ENCODE measurements around the gene USP21.
"Not testable (repeated sequence)": the region's sequence is repeated elsewhere in the genome, so short reads cannot be mapped to it uniquely, and the experiment has no call there.

USP21 gene, protein sequence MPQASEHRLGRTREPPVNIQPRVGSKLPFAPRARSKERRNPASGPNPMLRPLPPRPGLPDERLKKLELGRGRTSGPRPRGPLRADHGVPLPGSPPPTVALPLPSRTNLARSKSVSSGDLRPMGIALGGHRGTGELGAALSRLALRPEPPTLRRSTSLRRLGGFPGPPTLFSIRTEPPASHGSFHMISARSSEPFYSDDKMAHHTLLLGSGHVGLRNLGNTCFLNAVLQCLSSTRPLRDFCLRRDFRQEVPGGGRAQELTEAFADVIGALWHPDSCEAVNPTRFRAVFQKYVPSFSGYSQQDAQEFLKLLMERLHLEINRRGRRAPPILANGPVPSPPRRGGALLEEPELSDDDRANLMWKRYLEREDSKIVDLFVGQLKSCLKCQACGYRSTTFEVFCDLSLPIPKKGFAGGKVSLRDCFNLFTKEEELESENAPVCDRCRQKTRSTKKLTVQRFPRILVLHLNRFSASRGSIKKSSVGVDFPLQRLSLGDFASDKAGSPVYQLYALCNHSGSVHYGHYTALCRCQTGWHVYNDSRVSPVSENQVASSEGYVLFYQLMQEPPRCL

DNA sequence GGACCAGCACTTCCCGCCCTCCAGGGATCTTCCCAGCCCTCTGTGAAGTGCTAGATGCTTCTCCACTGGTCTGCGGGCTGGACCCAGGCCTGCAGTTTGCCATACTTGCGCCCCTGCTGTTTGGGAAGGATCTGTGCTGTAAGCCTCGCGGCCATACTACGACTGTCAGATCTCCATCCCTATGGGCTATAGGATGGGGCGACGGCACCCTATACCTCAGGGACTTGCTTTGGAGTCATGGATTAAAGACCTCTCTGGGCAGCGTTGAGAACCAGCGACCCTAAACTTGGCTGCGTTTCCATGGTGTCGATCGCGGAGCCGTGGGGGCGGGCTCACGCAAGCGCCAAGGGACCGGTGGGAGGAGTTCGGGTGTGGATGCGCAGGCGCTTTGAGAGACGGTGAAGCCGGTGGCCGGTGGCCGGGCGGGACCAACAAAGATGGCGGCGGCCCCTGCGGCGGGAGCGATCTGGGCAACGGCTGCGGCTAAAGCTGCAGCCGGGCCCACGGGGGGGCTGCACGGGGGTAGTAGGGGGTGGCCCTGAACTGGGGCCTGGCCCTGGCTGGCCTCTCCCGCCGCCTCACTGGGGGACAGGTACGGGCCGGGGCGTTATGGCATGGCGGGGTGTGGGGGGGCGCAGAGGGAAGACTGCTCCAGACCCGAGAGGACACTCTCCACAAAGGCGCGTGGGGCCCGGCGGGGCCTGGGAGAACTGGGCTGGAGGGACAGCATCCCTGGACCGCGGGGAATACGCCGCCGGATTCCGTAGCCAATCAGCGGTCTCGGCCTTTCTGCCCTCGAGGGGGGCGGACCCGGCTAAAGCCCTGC lies at the start of gene USP21:
Gene USP21, plus strand, starts transcription at position 414 of the 826 bp plus-strand sequence. CDS start 1,141 bp downstream, outside the sequence.
- DNase-seq (ENCODE audit: low spot score) = peak; percentile 95

DNA sequence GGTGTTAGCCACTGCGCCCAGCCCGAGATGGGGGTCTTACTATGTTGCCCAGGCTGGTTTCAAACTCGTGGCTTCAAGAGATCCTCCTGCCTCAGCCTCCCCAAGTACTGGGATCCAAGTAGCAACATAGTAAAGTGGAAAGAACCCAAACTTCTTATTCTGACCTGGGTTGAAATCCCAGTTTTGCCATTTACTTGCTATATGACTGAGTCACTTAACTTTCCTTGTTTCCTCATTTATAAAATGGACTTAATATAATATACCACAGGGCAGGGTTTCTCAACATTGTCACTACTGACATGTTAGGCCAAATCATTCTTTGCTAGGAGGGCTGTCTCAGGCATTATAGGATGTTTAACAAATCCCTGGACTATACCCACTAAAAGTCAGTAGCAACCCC lies 48.2 kb upstream of the USP21 start:
- DNase-seq (ENCODE audit: low spot score) = no peak

DNA sequence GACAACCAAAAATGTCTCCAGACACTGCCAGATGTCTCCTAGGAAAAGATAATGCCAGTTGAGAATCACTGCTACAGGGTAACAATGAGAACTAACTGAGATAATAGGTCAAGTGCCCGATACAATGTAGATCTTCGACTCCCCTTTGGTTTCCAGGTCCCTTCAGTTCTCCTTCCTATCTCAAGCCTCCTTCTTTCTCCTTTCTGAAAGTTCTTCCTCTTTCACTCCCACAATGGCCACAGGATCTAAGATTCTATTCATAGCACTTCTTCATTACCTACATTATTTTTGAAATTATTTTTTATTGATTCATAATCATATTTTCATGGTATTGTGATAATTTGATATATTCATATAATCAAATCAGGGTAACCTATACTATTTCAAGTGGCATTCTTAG lies 47.8 kb upstream of the USP21 start:
- DNase-seq (ENCODE audit: low spot score) = no peak

DNA sequence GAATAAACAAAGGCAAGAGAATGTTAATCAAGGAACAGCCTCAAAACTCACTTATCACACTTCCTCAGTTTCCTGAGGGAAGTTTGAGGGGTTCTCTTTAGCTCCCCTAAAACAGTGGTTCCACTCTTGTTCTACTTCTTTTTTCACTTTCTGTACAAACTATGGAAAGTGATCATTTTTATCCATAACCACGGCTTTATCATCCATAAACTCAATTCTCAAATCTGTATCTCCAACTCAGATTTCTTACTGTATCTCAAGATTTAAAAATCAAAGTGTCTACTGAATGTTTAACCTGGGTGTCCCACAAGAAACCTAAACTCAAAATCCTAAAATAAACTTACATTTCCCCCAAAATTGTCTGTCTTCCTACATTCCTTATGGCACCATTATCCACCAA lies 45.4 kb upstream of the USP21 start:
- no peak for DNase-seq (ENCODE audit: low spot score)

DNA sequence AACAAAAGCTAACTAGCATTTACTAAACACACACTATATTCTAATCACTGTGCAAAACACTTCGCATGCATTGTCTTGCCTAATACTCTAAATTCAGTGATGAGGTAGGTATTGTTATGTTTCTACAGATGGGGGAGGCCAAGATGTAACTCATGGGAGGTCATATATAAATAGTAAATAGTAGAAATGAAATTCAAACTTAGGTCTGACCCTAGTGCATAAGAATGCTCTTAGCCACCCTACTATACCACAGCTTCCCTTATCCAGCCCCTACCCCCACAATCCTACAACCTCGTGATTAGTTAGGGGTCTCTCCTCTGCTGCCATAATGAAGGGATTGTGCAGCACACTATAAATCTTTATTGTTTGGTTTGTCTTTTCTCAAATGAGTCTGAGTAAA lies 44.7 kb upstream of the USP21 start:
- no peak for DNase-seq (ENCODE audit: low spot score)

DNA sequence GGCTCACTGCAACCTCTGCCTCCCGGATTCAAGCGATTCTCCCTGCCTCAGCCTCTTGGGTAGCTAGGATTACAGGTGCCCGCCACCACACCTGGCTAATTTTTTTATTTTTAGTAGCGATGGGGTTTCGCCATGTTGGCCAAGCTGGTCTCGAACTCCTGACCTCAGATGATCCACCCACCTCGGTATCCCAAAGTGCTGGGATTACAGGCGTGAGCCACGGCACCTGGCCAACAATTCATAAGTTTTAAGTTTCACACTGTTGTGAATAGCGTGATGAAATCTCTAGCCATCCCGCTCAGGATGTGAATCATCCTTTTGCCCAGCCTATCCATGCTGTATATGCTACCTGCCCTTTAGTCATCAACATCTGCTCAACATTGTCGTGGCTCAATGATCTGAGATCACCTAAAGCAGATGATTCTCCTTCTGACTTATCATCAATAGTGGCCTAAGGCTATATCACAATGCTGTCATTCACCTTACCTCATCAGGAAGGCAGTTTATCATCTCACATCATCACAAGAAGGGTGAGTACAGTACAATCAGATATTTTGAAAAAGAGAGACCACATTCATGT lies 44.1 kb upstream of the USP21 start:
- DNase-seq (ENCODE audit: low spot score) = no peak

DNA sequence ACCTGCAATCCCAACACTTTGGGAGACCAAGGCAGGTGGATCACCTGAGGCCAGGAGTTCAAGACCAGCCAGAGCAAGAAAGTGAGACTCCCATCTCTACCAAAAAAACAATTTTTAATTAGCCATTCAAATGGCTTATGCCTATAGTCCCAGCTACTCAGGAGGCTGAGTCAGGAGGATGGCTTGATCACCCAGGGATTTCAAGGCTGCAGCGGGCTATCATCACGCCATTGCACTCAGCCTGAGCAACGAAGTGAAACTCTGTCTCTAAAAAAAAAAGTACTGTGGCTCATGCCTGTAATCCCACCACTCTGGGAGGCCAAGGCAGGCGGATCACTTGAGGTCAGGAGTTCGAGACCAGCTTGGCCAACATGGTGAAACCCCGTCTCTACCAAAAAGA lies 43.3 kb upstream of the USP21 start:
- DNase-seq (ENCODE audit: low spot score) = not testable (repeated sequence)

DNA sequence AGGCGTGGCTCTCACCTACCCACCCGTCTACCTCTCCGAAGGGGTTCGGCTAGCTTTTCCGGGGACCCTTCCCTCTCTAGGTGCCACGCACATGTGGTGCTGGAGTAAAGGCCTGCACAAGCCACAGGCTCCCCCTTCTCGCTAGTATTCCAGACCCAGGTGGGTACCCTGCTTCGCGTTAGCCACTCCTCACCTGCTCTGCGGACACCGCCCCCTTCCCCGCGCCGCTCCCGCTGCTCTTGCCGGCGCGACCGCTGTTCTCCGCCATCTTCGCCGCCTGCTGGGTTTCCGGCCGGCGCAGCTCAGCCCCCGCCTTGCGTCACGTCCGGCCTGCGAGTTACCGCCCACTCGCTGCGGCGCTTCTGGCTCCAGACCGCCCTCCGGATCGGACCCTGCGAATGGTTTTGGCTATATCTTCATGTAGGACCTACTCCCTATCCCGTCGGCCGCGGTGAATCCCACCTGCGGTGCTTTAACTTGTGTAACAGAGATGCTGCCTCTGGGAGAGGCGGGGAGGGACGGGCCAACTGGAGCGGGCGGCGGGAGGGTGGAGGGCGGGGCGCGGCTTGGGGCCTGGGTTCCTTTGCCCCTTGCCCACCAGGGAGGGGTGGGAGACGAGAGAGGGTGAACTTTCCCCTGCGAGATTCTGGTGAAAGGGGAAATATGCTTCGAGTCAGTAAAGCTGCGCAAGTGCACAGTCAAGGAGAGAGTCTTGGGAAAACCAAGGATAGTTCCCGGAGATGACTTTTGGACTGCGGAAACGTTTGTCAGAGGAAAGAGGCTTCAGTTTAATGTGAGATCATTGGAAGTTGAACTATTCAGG lies 41.3 kb upstream of the USP21 start, which contains the start of the genes NIT1 and PFDN2:
Gene NIT1, plus strand, starts transcription at position 347 of the 823 bp plus-strand sequence. Its CDS starts 72 bp downstream, at position 419.
Gene PFDN2, minus strand, starts transcription at position 279 of the 823 bp plus-strand sequence. Its CDS starts 11 bp downstream, at position 268.
- DNase-seq (ENCODE audit: low spot score) = peak; percentile 88

DNA sequence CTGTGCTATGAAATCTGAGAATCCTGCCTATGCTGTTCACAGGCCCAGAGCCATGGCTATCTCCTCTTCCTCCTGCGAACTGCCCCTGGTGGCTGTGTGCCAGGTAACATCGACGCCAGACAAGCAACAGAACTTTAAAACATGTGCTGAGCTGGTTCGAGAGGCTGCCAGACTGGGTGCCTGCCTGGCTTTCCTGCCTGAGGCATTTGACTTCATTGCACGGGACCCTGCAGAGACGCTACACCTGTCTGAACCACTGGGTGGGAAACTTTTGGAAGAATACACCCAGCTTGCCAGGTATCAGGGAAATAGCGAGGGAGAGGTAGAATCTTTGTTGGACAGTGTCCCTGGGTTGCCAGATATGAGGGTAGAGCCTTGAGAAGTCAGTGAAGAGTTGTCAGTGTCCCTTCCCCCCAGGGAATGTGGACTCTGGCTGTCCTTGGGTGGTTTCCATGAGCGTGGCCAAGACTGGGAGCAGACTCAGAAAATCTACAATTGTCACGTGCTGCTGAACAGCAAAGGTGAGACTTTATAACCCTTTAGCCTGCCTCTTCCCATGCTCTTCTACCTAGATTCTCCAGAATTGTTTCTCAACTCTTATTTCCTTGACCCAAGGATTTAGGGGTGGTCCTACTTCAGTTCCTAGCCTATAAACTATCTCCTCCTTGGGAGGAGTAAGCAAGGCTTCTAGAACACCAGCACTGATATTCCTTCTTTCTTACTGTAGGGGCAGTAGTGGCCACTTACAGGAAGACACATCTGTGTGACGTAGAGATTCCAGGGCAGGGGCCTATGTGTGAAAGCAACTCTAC lies 40.0 kb upstream of the USP21 start:
- DNase-seq (ENCODE audit: low spot score) = peak; percentile 79

DNA sequence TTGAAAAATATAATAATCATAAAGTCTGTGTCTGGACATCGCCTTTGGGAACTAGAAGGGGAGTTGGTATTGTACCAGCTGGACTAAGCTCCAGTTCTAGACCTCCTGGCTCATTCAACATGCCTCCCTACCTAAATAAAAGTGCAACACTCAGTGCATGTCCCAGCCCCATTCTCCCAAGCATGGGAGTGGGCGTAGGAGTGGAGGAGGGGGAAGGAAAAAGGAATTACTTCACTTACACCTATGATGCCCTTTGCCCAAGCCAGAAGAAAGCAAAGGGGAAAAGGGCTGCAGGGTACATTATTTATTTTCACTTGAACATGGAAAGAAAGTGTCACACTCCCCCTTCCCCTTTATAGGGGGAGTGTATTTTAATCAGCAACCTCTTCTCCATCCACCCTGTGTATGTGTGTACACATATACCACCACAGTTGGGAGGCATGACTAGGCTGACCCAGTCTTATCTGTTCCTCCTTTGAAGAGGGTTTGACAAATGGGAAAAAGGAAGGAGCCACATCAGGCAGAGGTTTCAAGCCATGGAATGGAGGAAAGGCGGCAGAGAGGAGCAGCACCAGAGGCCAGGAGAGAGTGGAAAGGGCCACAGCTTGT lies 38.2 kb upstream of the USP21 start:
- DNase-seq (ENCODE audit: low spot score) = no peak

DNA sequence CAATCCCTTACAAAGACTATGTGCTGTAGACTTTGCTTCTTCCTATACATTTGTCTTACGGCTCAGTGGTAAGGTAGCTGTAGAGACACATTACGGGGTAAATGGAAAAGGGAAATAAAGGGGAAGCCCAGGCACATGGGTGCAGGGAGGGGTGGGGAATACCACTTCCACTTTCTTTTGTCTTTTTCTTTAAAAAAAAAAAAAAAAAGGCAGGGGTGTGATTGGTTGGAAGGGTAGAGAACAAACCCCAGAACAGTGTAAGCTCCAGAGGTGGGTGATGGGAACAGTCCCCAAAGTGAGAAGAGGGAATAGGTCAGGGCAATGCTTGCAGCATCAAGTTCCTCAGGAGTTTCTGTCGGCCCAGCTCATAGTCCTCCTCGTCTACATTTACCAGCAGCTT lies 37.5 kb upstream of the USP21 start:
- no peak for DNase-seq (ENCODE audit: low spot score)

DNA sequence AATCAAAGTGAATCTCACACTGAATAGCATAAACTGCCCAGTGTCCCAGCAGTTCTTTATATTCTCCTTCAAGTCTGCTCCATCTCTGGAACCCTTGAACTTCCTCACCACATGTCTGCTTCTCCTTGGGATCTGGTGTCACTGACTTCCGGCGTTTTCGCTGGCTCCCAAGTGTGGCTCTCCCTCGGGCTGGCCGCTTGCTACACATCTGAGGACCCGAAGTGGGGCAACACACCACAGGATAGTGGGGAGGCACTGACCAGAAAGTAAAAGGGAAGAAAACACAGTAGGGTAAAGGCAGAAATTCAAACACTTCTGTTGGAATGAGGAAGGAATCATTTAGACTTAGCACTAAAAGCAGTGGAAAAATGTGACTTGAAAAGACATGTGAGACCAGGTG lies 36.3 kb upstream of the USP21 start:
- no peak for DNase-seq (ENCODE audit: low spot score)

DNA sequence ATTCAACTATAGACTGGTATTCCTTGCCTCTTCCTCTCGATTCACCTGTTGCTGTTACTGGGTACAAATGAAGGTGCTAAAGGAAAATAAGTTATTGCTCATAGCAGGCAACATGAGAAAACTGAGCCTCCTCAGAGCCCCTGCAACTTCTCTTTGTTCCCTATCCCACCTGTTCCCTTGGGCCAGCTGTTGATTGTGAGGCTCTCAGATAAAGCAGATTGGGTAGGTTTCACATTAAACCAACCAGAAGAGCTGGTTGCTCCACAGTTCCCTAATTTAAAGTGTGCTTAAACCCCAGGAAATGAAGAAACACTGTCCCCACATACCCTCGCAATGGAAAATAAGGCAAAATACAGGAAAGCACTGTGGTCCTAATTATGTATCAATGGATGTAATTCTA lies 31.7 kb upstream of the USP21 start:
- DNase-seq (ENCODE audit: low spot score) = no peak

DNA sequence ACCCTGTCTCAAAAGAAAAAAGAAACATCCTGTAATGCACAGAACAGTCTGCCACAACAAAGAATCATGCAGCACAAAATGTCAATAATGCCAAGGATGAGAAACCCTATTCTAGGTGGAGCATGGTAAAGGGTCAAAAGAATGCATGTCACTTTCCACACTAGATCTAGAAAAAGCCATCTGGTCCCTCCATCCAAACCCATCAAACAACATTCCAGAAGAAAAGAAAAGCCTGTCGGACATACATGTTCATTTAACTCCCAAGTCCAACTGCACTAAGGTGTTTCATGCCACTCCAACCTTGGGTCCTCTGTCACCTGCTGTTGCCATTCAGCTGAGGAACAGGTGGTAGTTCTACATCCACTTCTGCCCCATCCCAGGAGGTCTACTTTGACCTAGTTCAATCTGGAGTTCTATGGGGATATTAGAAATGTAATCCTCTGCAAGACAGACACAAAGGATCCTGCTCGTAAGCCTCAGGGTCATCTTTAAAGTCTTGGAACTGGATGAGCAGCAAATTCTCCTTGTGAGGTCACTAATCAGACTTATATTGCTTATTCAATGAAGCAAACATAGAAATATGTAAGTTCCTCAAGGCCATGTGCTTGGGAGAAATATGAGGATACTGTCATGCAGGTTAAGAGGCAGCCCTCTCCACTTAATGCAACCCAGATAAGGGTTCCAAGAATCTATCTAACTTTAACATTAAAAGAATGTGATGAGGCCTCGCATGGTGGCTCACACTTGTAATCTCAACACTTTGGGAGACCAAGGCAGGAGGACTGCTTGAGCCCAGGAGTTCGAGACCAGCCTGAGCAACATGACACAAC lies 30.5 kb upstream of the USP21 start:
- DNase-seq (ENCODE audit: low spot score) = peak; percentile 16

DNA sequence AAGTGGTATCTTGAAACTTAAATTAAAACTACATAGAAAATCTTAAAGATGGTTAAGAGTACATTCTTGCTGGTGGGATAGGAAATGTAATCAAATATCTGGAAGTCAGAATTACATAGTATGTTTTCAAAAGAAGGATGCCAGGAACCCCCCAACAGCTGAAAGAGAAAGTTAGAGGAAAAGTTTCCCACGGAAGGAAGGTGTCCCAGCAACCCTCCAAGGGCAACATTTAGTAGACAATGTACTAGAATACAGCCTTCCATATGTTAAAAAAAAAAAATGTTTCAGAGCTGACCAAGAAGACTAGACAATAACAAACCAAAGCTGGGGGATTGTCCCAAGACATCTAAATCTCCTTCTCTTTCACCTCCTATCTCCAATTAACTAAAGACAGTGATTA lies 29.0 kb upstream of the USP21 start:
- no peak for DNase-seq (ENCODE audit: low spot score)

DNA sequence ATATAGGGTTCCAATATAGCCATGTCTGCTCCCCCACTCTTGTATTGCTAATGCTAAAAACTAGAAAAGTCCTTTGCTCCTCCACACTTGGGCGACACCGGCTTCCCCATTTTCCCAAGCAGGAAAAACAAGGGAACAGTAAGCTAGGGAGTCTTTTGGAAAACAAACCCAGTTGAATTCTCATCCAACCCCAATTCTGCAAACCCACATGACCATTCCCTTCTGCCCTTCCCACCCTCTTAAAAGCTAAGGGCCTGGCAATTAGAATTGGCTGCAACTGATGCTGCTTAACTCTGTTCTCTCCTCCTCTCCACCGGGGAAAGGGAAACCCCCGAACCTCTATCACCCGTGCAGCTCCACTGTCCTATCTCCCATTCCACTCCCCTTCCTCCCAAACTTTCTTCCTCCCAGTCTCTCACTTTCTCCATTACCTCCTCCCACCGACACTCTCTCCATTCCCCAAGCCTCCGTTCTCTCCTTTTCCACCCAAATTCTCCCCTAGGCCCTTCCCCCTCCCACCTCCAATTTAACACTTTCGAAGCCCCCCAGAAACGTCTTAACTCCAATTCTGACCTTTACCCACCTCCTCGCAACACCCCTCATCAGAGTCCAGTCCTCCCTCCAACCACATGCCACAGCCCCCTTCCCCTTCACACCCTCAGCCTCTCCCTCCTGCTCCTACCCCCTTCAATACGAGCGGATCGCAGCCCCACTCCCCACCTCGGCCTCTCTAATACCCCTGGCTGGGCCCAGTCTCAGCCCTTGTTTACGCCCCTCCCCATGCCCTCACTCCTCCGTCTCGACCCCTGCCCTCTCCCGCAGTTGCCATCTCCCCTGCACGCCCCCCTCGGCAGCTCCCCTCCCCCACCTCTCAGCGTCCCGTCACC lies 27.5 kb upstream of the USP21 start:
- peak; percentile 23 for DNase-seq (ENCODE audit: low spot score)

DNA sequence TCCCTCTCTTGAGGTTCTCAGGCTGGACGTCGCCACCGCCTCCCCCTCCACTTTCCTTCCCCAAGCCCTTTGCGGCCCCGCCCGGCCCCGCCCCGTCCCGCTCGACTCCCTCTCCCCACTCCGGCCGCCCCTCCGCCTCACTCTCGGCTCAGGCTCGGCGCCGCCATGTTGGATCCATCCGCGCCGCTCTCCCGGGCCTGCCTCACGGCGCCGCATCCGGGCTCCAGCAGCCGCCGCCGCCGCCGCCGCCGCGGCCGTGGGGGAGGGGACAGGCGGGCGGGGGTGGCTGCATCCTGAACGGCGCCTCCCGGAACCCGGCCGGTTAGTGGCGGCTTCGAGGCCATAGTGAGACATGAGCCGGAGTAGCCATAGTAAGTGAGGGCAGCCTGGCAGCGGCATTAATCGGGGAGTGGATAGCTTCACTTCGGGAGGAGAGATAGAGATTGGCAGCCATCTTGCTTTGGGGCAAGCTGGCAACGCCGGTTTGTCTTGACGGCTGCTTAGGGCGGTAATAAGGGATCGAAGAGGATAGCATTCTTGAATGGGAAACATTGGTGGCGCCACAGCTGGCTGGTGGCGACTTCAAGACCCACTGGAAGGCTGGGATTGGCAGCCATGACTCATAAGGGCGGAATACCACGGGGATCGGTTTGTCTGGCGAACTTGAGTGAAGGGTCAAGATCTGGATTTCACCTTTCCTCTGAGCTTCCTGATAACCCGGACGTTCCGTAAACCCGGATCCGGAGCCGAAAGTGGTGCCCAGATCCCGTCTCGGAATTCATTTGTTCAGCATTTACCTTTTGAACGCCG lies 26.7 kb upstream of the USP21 start, which contains the start of gene DEDD:
Gene DEDD, minus strand, starts transcription at position 258 of the 810 bp plus-strand sequence. CDS start 8,205 bp downstream, outside the sequence.
- DNase-seq (ENCODE audit: low spot score) = peak; percentile 91
